IMR-90 (cell line): ENCODE results near the gene DCDC1.

Experiments used
- BHLHE40 ChIP-seq: fragments of 150-350 bp; IDR thresholded peaks from 2 replicates; pipeline ENCODE4 v1.6.1; 2016; ENCODE audit warnings: mild to moderate bottlenecking, low read depth, low read length
- POLR2A ChIP-seq: IDR thresholded peaks from 2 replicates; pipeline ENCODE4 v1.6.1; 2012; ENCODE audit warnings: mild to moderate bottlenecking, low read depth, low read length
- RCOR1 ChIP-seq: IDR thresholded peaks from 2 replicates; pipeline ENCODE4 v1.6.1; 2012; ENCODE audit warnings: mild to moderate bottlenecking, low read length, improper control_type of control experiment; ENCODE audit not compliant: insufficient replicate concordance
- TF ChIP-seq, protein P1 (sequence below): conservative IDR thresholded peaks from 2 replicates; pipeline ENCODE4 v1.5.1; 2012; ENCODE audit warnings: mild to moderate bottlenecking, low read depth, low read length, improper control_type of control experiment

DNA sequence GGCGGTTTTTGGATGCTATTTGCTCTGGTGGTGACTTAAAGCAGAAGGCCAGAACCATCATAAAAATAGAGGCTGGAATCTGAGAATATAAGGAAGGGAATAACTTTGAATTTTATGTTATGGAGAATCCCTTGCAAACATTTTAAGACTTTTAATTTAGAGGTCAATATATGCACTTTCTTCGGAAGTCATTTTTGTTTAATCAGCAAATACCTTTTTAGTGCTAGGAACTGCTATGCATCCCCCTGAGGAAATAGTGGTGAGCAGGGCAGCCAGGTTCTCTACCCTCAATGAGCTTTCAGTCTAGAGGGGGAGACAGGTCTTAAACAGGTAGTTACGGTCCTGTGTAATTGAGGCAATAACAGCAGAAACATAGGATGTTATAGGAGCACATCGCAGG lies 516.9 kb downstream of the DCDC1 start:
- TF ChIP-seq, protein P1, sequence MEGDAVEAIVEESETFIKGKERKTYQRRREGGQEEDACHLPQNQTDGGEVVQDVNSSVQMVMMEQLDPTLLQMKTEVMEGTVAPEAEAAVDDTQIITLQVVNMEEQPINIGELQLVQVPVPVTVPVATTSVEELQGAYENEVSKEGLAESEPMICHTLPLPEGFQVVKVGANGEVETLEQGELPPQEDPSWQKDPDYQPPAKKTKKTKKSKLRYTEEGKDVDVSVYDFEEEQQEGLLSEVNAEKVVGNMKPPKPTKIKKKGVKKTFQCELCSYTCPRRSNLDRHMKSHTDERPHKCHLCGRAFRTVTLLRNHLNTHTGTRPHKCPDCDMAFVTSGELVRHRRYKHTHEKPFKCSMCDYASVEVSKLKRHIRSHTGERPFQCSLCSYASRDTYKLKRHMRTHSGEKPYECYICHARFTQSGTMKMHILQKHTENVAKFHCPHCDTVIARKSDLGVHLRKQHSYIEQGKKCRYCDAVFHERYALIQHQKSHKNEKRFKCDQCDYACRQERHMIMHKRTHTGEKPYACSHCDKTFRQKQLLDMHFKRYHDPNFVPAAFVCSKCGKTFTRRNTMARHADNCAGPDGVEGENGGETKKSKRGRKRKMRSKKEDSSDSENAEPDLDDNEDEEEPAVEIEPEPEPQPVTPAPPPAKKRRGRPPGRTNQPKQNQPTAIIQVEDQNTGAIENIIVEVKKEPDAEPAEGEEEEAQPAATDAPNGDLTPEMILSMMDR, result no peak
- no peak for TF ChIP-seq POLR2A
- TF ChIP-seq BHLHE40, result no peak
- no peak for TF ChIP-seq RCOR1
